Heart left ventricle (tissue), 13 donors: ENCODE results near the gene SETBP1.

ENCODE experiments used
- CTCF ChIP-seq, 12 donors: fragments of 200-600 bp; sonication (generic) in 4 of 12; IDR thresholded peaks; one replicate each; pipeline versions ENCODE4 v1.5.0 to v1.8.0; 2018 to 2022; ENCODE audit warnings: antibody characterized with exemption in 12 of 12, mild to moderate bottlenecking in 5 of 12
- POLR2A ChIP-seq, 2 donors: fragments of 450-650 bp; IDR thresholded peaks; one replicate each; pipeline ENCODE4 v1.6.1; 2017; ENCODE audit warnings: antibody characterized with exemption in 2 of 2, mild to moderate bottlenecking in 2 of 2, moderate library complexity in 2 of 2
- donor health status: ischemic (EF 13 %, LVEDD 7.1; RV severe dilation, severe dysfunction).
- donor health status: DM: no; HTN: yes; CAD: no.
- donor health status: DM: no; HTN: no; CAD: no.
- donor health status: ischemic (EF 25% LVEDD 6.9; RV normal size, moderate dysfunction).
- donor health status: ischemic (EF 25% LVEDD 5.7; RV mildly dilated, moderate dysfunction).
- donor health status: ischemic (EF 35%, LVEDD 5.7; RV mildly dilated, moderate dysfunction).
- donor health status: nonischemic (EF 11% LVEDD 7.7; RV severe dilation, severe dysfunction).
- donor health status: DM: yes; HTN: yes; CAD: no.
- donor health status: PGD.
- donor health status: ischemic (EF 29% LVEDD 5.4; RV normal size, mild dysfunction).
- donor health status: nonischemic (EF 23%, LVEDD 6.1; RV moderate dilation, normal function).

GRCh38 chr18:44652722-44653121 lies 28.0 kb upstream of the SETBP1 start:
- no peak for TF ChIP-seq POLR2A (IDR thresholded peaks at IDR 0.05)
- TF ChIP-seq CTCF (IDR thresholded peaks at IDR 0.05), result no peak
